Activated CD4-positive, alpha-beta T cell treated with anti-CD3 and anti-CD28 coated beads, Interleukin-2, amount 10 ng/mL, durations not matched to agents 24 days and 14 days (primary cell): ENCODE data around the gene PRICKLE3. TPM values are rescaled to one million over a fixed set of nuclear protein-coding genes. Genes with fewer than 3 reads are reported as not detected.
A peak's percentile ranks its signal among the peaks of the same experiment; 100 is the strongest.

Experiments used
- DNase-seq: peaks from one replicate; pipeline ENCODE4 v3.0.0; 2022
- H3K27ac Mint-ChIP-seq: one replicate; pipeline ENCODE4 v1.8.0; 2022; ENCODE audit warnings: mild to moderate bottlenecking, mixed read lengths
- H3K27me3 Mint-ChIP-seq: one replicate; pipeline ENCODE4 v1.8.0; 2022; ENCODE audit warnings: mixed read lengths
- H3K36me3 Mint-ChIP-seq: one replicate; pipeline ENCODE4 v1.8.0; 2022; ENCODE audit warnings: low read depth, mild to moderate bottlenecking, mixed read lengths
- H3K4me1 Mint-ChIP-seq: one replicate; pipeline ENCODE4 v1.8.0; 2021; ENCODE audit warnings: mixed read lengths
- H3K4me3 Mint-ChIP-seq: one replicate; pipeline ENCODE4 v1.8.0; 2022; ENCODE audit warnings: mild to moderate bottlenecking, moderate library complexity, mixed read lengths
- H3K9me3 Mint-ChIP-seq: one replicate; pipeline ENCODE4 v1.8.0; 2021; ENCODE audit warnings: mixed read lengths
- intact Hi-C: fragments of 100-400 bp; cut with micrococcal nuclease; formaldehyde crosslinking; loops from one replicate; pipeline ENCODE4 v1.15.1; 2023
- total RNA-seq: library from RNA; stranded (reverse); gene quantifications from 2 replicates; pipeline ENCODE4 v1.2.3, GENCODE V29; 2022

Gene PRICKLE3
- total RNA-seq, 1 donor from 2014 or later: 22.7 TPM

- no peak overlapping the region for H3K4me3 Mint-ChIP-seq
- intact Hi-C loops: no loop called here
- DNase-seq: no peak
- H3K36me3 Mint-ChIP-seq: no peaks in the 10 kb centered on the region
- no peaks in the 10 kb centered on the region for H3K9me3 Mint-ChIP-seq
- H3K27ac Mint-ChIP-seq: no peak overlapping the region
- no peaks in the 10 kb centered on the region for H3K27me3 Mint-ChIP-seq
- H3K4me1 Mint-ChIP-seq: no peaks in the 10 kb centered on the region
These were observed 28.2 kb upstream of the PRICKLE3 start for GRCh38 chrX:49214416-49214815.

- H3K36me3 Mint-ChIP-seq: no peaks in the 10 kb centered on the region
- H3K27me3 Mint-ChIP-seq: no peaks in the 10 kb centered on the region
- intact Hi-C loops: no loop called here
- H3K4me1 Mint-ChIP-seq: no peaks in the 10 kb centered on the region
- H3K9me3 Mint-ChIP-seq: no peaks in the 10 kb centered on the region
- no peak overlapping the region for H3K27ac Mint-ChIP-seq
- no peak overlapping the region for H3K4me3 Mint-ChIP-seq
- no peak for DNase-seq
These were observed 26.7 kb upstream of the PRICKLE3 start for GRCh38 chrX:49212861-49213260.

DNA sequence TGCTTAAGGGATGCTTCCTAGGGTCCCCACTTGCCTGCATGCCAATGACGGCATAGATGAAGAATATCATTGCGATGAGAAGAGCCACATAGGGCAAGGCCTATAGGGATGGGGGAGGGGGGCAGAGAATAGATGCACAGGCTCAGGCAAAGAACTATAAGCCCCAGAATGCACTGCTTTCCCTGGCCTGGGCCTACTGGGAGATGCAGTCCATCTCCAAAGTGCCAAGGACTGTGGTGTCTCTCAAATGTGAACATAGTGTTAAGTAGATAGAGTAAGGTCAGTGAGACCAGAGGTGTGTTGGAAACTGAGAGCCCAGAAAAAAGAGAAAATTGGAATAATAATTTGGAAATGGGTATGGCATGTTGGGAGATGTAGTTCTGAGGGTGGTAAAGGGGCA is 26.0 kb upstream of the PRICKLE3 start:
- H3K4me3 Mint-ChIP-seq: no peak overlapping the region
- H3K4me1 Mint-ChIP-seq: no peaks in the 10 kb centered on the region
- no peak overlapping the region for H3K27ac Mint-ChIP-seq

GRCh38 chrX:49211074-49211473 is 24.9 kb upstream of the PRICKLE3 start:
- Mint-ChIP-seq H3K27me3 (no peaks in the 10 kb centered on the region), H3K27ac (no peak overlapping the region), H3K9me3 (no peaks in the 10 kb centered on the region), H3K4me3 (no peak overlapping the region), H3K36me3 (no peaks in the 10 kb centered on the region), H3K4me1 (no peaks in the 10 kb centered on the region)
- intact Hi-C loops: no loop called here
- no peak for DNase-seq

More for the DNA sequence above, 26.0 kb upstream of the PRICKLE3 start:
- Mint-ChIP-seq H3K9me3 (no peaks in the 10 kb centered on the region), H3K36me3 (no peaks in the 10 kb centered on the region), H3K27me3 (no peaks in the 10 kb centered on the region)
- DNase-seq: no peak
- intact Hi-C loops: no loop called here

GRCh38 chrX:49210406-49210805 is 24.2 kb upstream of the PRICKLE3 start:
- H3K4me1 Mint-ChIP-seq: no peaks in the 10 kb centered on the region
- H3K27me3 Mint-ChIP-seq: no peaks in the 10 kb centered on the region
- H3K9me3 Mint-ChIP-seq: no peaks in the 10 kb centered on the region
- H3K36me3 Mint-ChIP-seq: no peaks in the 10 kb centered on the region
- no peak for DNase-seq
- no peak overlapping the region for H3K27ac Mint-ChIP-seq
- intact Hi-C loops: no loop called here
- no peak overlapping the region for H3K4me3 Mint-ChIP-seq

- DNase-seq: no peak
- Mint-ChIP-seq H3K36me3 (no peaks in the 10 kb centered on the region), H3K27me3 (no peaks in the 10 kb centered on the region), H3K4me1 (no peaks in the 10 kb centered on the region), H3K4me3 (no peak overlapping the region), H3K9me3 (no peaks in the 10 kb centered on the region), H3K27ac (no peak overlapping the region)
- intact Hi-C loops: no loop called here
These were observed 23.5 kb upstream of the PRICKLE3 start for GRCh38 chrX:49209434-49210251.

DNA sequence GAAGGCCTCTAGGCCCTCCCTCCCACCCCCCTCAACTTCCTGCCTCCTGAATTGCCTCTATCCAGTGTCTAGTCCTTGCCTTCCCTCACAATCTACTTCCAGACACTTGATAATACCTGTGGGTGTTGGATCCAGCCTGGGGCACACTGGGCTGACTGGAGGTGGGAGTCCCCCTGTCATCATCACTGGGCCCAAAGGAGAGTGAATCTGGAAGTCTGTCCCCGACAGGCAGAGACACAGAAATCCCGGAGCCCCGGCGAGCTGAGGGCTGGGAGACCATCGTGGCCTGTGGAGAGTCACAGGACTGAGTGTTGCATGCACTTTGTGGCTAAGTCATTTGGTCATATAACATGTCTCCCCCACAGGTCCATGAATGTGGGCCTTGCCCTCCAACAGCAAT is 22.2 kb upstream of the PRICKLE3 start:
- intact Hi-C loops: no loop called here
- Mint-ChIP-seq H3K9me3 (no peaks in the 10 kb centered on the region), H3K4me1 (no peaks in the 10 kb centered on the region), H3K27ac (no peak overlapping the region), H3K36me3 (no peaks in the 10 kb centered on the region), H3K27me3 (no peaks in the 10 kb centered on the region), H3K4me3 (no peak overlapping the region)
- no peak for DNase-seq

DNA sequence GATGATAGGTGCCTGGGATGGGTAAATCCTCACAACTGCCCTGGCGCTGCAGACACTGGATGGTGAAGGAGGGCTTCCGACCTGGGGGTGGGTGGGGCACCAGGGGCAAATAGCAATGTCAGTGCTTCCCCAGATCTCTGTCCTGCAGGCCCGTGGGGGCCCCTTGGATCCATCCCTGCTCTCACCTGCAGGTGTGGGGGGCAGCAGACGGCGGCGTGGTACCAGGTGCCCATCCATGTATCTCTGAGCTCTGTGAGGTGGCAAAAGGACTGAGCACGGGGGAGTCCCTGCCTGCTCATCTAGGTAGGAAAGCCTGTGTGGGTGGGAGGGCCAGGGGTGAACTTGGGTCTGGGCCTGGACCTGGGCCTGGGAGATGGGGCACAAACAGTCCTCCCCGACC is 20.4 kb upstream of the PRICKLE3 start:
- H3K4me1 Mint-ChIP-seq: no peaks in the 10 kb centered on the region
- no peak for DNase-seq
- no peaks in the 10 kb centered on the region for H3K27me3 Mint-ChIP-seq
- H3K4me3 Mint-ChIP-seq: no peak overlapping the region
- H3K36me3 Mint-ChIP-seq: no peaks in the 10 kb centered on the region
- intact Hi-C loops: no loop called here
- H3K27ac Mint-ChIP-seq: no peak overlapping the region
- H3K9me3 Mint-ChIP-seq: no peaks in the 10 kb centered on the region

DNA sequence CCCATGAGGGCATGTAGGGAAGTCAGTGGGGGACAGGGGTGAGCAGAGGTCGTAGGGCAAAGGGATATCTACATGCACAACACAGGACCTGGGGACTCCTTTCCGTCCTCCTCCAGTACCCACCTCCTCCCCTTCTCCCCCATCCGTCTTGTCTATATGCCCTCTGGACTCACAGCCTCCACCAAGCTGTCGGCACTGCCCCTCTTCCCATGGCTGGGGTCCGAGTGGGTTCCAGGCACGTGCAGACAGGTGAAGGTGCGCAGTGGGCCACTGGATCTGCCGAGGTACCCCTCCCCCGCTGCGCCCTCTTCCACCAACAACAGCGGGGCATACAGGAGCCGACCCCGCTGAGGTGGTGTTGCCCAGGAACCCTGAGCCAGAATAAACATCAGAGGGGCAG is 19.3 kb upstream of the PRICKLE3 start:
- intact Hi-C loops: no loop called here
- no peak overlapping the region for H3K4me3 Mint-ChIP-seq
- no peaks in the 10 kb centered on the region for H3K36me3 Mint-ChIP-seq
- no peak for DNase-seq
- no peak overlapping the region for H3K27ac Mint-ChIP-seq
- peaks cover 2% of the 10 kb centered on the region for H3K4me1 Mint-ChIP-seq
- H3K27me3 Mint-ChIP-seq: no peaks in the 10 kb centered on the region
- no peaks in the 10 kb centered on the region for H3K9me3 Mint-ChIP-seq

GRCh38 chrX:49204709-49205108 is 18.5 kb upstream of the PRICKLE3 start:
- no peak overlapping the region for H3K27ac Mint-ChIP-seq
- H3K27me3 Mint-ChIP-seq: no peaks in the 10 kb centered on the region
- DNase-seq: no peak
- intact Hi-C loops: no loop called here
- H3K4me3 Mint-ChIP-seq: no peak overlapping the region
- no peaks in the 10 kb centered on the region for H3K36me3 Mint-ChIP-seq
- H3K4me1 Mint-ChIP-seq: peaks cover 2% of the 10 kb centered on the region
- no peaks in the 10 kb centered on the region for H3K9me3 Mint-ChIP-seq

- H3K9me3 Mint-ChIP-seq: no peaks in the 10 kb centered on the region
- peaks cover 5% of the 10 kb centered on the region for H3K4me1 Mint-ChIP-seq
- no peak overlapping the region for H3K4me3 Mint-ChIP-seq
- DNase-seq: no peak
- H3K36me3 Mint-ChIP-seq: no peaks in the 10 kb centered on the region
- intact Hi-C loops: no loop called here
- no peaks in the 10 kb centered on the region for H3K27me3 Mint-ChIP-seq
- no peak overlapping the region for H3K27ac Mint-ChIP-seq
These were observed 17.8 kb upstream of the PRICKLE3 start for GRCh38 chrX:49204017-49204416.

DNA sequence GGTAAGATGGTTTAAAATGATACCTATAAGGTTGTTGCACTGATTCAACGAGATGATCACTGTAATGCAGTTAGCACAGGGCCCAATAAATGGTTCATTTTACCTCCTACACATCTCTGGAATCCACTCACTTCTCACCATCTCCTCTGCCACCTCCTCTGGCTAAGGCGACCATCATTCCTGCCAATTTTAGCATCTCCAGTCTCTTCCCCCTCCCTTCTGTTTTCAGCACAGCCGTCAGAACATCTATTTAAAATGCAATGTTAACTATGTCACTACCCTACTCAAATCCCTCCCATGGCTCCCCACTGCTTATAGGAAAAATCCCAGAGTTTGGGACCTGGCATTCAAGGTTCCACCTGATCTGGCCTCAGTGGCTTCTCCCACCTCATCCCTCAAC is 17.4 kb upstream of the PRICKLE3 start:
- Mint-ChIP-seq H3K9me3 (no peaks in the 10 kb centered on the region), H3K4me1 (peaks cover 10% of the 10 kb centered on the region), H3K27me3 (no peaks in the 10 kb centered on the region), H3K36me3 (no peaks in the 10 kb centered on the region), H3K4me3 (no peak overlapping the region), H3K27ac (no peak overlapping the region)
- no peak for DNase-seq
- intact Hi-C loops: no loop called here

DNA sequence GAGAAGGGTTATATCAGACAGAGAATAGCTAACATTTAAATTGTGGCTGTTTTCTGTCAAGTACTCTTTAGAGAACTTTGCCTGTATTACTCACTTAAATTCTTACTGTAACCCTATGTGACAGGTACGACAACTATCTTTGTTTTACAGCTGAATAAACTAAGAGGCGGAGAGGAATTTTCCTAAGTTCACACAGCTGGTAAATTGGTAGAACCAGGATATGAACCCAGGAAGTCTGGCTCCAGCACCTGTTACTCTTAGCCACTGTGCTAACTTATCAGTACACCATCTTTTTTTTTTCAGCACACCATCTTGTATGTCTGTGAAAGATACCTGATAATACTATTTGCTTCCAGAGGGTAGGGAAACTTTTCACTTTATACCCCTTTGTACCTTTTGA is 15.8 kb upstream of the PRICKLE3 start:
- no peaks in the 10 kb centered on the region for H3K36me3 Mint-ChIP-seq
- no peaks in the 10 kb centered on the region for H3K27me3 Mint-ChIP-seq
- no peak overlapping the region for H3K27ac Mint-ChIP-seq
- DNase-seq: no peak
- no peaks in the 10 kb centered on the region for H3K9me3 Mint-ChIP-seq
- intact Hi-C loops: no loop called here
- no peak overlapping the region for H3K4me3 Mint-ChIP-seq
- H3K4me1 Mint-ChIP-seq: peaks cover 17% of the 10 kb centered on the region

DNA sequence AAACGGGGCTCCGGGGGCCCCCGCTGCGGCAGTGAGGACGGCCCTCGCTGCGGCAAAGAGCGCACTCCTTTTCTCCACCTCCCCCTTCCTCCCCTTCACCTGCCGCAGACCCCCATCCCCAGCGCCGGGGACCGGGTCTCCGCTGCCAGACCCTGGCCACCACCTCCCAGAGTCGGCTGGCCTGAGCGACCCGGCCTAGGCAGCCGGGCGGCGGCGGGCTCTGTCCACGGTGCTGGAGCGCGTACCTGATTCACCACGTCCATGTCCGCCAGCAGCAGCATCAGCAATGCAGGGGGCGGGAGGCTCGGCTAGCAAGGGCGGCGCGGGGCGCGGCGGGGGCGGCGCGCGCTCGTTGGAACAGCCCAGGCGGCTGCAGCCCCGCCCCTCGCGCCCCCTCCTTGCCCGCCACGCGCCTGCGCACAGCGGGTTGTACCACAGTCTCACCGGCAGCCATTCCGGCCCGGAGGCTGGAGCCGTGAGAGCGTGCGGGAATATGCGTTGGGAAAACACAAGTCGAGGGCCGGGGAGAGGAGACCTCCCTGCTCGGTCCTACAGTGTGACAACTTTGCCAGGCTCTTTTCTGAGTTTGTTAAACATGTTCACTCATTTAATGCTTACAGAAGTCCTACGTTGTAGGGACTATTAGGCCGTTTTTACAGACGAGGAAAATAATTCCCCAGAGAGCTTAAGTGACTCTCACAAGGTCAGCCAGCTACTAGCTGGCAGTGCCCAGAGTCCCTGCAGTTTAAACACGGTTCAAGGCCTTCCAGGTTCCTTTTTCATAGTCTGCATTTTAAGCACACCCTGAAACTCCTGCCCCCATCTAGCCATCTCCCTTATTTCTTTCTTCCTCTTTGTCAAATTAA is 14.0 kb upstream of the PRICKLE3 start, which contains the start of gene SYP:
Gene SYP (minus strand): TSS at position 288 of the 866 bp plus-strand sequence. CDS start 7 bp downstream, at position 281.
- Mint-ChIP-seq H3K27ac (peak within 1 kb of the TSS; percentile 69), H3K36me3 (no peaks in the 10 kb centered on the region), H3K9me3 (no peaks in the 10 kb centered on the region), H3K27me3 (no peaks in the 10 kb centered on the region), H3K4me1 (peaks cover 17% of the 10 kb centered on the region), H3K4me3 (peak within 1 kb of the TSS; percentile 80)
- intact Hi-C loops: loop anchor here (1.0 kb wide), 2 partner anchors 9 to 68 kb away; no protein-coding TSS in a partner anchor
- peak; percentile 96 for DNase-seq
